Measurements from ENCODE around the gene TSHZ1. TPM values are rescaled to one million over a fixed set of nuclear protein-coding genes. Genes with fewer than 3 reads are reported as not detected.

TSHZ1 gene
- total RNA-seq, 4 donors from 2014 or later, result 14.1 to 23.3 (median 17.6) TPM

DNA sequence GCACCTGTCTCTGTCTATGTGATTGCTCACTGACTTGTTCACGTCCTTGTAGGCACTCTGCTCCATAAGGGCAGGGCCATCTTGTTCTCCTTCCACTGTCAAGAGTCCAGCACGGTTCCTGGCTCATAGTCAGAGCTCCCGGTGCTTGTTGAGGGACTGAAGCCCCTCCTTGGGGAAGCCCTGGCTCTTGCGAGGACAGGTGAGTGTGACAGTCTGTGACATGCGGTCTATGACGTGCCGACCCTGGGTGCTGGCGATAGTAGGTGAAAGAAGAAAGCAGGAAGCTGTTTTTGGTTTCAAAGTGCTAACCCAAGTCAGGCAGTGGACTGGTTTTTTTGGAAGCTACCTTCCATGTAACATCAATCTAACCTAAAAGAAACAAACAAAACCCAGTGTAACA lies 18.8 kb downstream of the TSHZ1 start:
- no peak overlapping the region for H3K4me3 ChIP-seq (ENCODE audit: low read depth, poor library complexity, severe bottlenecking)
- 92 to 98% methylated on average over 8 of the region's 8 CpGs for WGBS, 2 donors
- no peak for DNase-seq (ENCODE audit: low spot score in 2 of 2)
- no peak for TF ChIP-seq CTCF (IDR thresholded peaks at IDR 0.05)
- no peak for TF ChIP-seq POLR2A (IDR thresholded peaks at IDR 0.05)
- intact Hi-C loops (cut with DNase I; ENCODE audit: low total_unique reads), result no loop called here

GRCh38 chr18:75230163-75231052 lies 19.8 kb downstream of the TSHZ1 start:
- WGBS, 2 donors, result 82 to 87% methylated on average over 17 of the region's 17 CpGs
- intact Hi-C loops (cut with DNase I; ENCODE audit: low total_unique reads), result no loop called here
- no peak for TF ChIP-seq CTCF (IDR thresholded peaks at IDR 0.05)
- TF ChIP-seq POLR2A (IDR thresholded peaks at IDR 0.05), result no peak
- no peak overlapping the region for H3K4me3 ChIP-seq (ENCODE audit: low read depth, poor library complexity, severe bottlenecking)
- DNase-seq (ENCODE audit: low spot score in 2 of 2), result no peak

DNA sequence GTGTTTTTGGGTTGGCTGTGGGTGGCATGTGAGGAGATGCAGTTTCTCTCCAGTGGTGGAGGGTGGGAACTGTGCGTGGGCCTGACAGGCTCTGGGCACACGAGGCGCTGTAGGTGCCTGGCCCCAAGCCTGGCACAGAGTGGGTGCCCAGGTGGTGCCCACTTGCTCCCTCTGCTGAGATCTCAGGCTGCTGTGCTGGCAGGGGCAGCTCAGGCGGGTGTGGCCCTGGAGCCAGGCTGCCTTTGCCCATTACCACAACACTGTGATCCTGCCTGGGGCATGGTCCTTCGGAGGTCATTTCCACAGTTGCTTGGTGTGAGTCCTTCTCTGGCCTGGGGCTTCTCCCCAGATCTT lies 20.4 kb downstream of the TSHZ1 start:
- intact Hi-C loops (cut with DNase I; ENCODE audit: low total_unique reads), result no loop called here
- H3K4me3 ChIP-seq (ENCODE audit: low read depth, poor library complexity, severe bottlenecking), result no peak overlapping the region
- WGBS, 2 donors, result 85 to 87% methylated on average over 4 to 5 of the region's 5 CpGs
- no peak for DNase-seq (ENCODE audit: low spot score in 2 of 2)
- TF ChIP-seq CTCF (IDR thresholded peaks at IDR 0.05) (no peak), POLR2A (IDR thresholded peaks at IDR 0.05) (no peak)

GRCh38 chr18:75234901-75235300 lies 24.3 kb downstream of the TSHZ1 start:
- 91 to 93% methylated on average over 12 of the region's 12 CpGs for WGBS, 2 donors
- intact Hi-C loops (cut with DNase I; ENCODE audit: low total_unique reads), result no loop called here
- no peak overlapping the region for H3K4me3 ChIP-seq (ENCODE audit: low read depth, poor library complexity, severe bottlenecking)
- TF ChIP-seq POLR2A (IDR thresholded peaks at IDR 0.05), result no peak
- no peak for DNase-seq (ENCODE audit: low spot score in 2 of 2)

- TF ChIP-seq POLR2A (IDR thresholded peaks at IDR 0.05), result no peak
- TF ChIP-seq CTCF (IDR thresholded peaks at IDR 0.05), result no peak
- intact Hi-C loops (cut with DNase I; ENCODE audit: low total_unique reads), result no loop called here
- no peak overlapping the region for H3K4me3 ChIP-seq (ENCODE audit: low read depth, poor library complexity, severe bottlenecking)
- WGBS, 2 donors, result 93 to 97% methylated on average over 13 of the region's 13 CpGs
- no peak for DNase-seq (ENCODE audit: low spot score in 2 of 2)
These were observed 25.3 kb downstream of the TSHZ1 start for GRCh38 chr18:75235896-75236295.

- WGBS, 2 donors, result 79 to 81% methylated on average over 13 of the region's 13 CpGs
- intact Hi-C loops (cut with DNase I; ENCODE audit: low total_unique reads), result no loop called here
These were observed 27.5 kb downstream of the TSHZ1 start for GRCh38 chr18:75238100-75238499.

More at GRCh38 chr18:75238100-75238499, 27.5 kb downstream of the TSHZ1 start:
- H3K4me3 ChIP-seq (ENCODE audit: low read depth, poor library complexity, severe bottlenecking), result no peak overlapping the region
- no peak for DNase-seq (ENCODE audit: low spot score in 2 of 2)
- no peak for TF ChIP-seq POLR2A (IDR thresholded peaks at IDR 0.05)
- TF ChIP-seq CTCF (IDR thresholded peaks at IDR 0.05), result no peak
